IMR-90 (cell line): ENCODE results near the gene VWA8. TPM values are rescaled to one million over a fixed set of nuclear protein-coding genes. Genes with fewer than 3 reads are reported as not detected.

Experiments
- ATAC-seq: fragments of 200-7000 bp; cut with Tn5 transposase; 2 replicates; pipeline ENCODE4 v1.9.1; 2020; ENCODE audit warnings: low read depth, mild to moderate bottlenecking, moderate library complexity
- BruUV-seq: library from RNA; stranded (reverse); fragments of 400-500 nt; replicated peaks from 2 replicates; lab custom pipeline; 2021; lab: Mats Ljungman, UMichigan
- CTCF ChIA-PET: fragments of 300-600 bp; formaldehyde crosslinking; extraction: SDS; loops from one replicate; lab custom pipeline; 2021; ENCODE audit warnings: antibody characterized with exemption; lab: Yijun Ruan, JAX
- POLR2A ChIA-PET: fragments of 300-600 bp; sonication (Branson Sonifier 250); formaldehyde crosslinking; loops from one replicate; lab custom pipeline; 2022; ENCODE audit warnings: antibody characterized with exemption; ENCODE audit not compliant: unreplicated experiment; lab: Charles Lee
- DNase-seq: peaks from one replicate; pipeline ENCODE4 v3.0.0; 2013
- H2AFZ ChIP-seq: replicated peaks from 2 replicates; pipeline ENCODE3; 2013; ENCODE audit warnings: low read length, mild to moderate bottlenecking; ENCODE audit not compliant: poor library complexity
- H2AK5ac ChIP-seq: 2 replicates; pipeline ENCODE4 v1.6.1; 2013; ENCODE audit warnings: low read depth, low read length, inconsistent platforms
- H2AK9ac ChIP-seq: replicated peaks from 2 replicates; pipeline ENCODE3; 2013; ENCODE audit warnings: mild to moderate bottlenecking, low read depth, low read length, moderate library complexity; ENCODE audit not compliant: poor library complexity
- H2BK120ac ChIP-seq: 2 replicates; pipeline ENCODE4 v1.6.1; 2013; ENCODE audit warnings: low read depth, low read length, inconsistent platforms
- H2BK15ac ChIP-seq: 3 replicates; pipeline ENCODE4 v1.6.1; 2013; ENCODE audit warnings: low read depth, low read length, inconsistent platforms
- H2BK20ac ChIP-seq: 2 replicates; pipeline ENCODE4 v1.6.1; 2013; ENCODE audit warnings: low read depth, mild to moderate bottlenecking, inconsistent platforms, low read length, moderate library complexity
- H2BK5ac ChIP-seq: 2 replicates; pipeline ENCODE4 v1.6.1; 2013; ENCODE audit warnings: mild to moderate bottlenecking, low read depth, low read length, inconsistent platforms; ENCODE audit not compliant: poor library complexity, severe bottlenecking
- H3K14ac ChIP-seq: replicated peaks from 2 replicates; pipeline ENCODE4 v1.6.1; 2013; ENCODE audit warnings: low read depth, low read length, inconsistent platforms
- H3K18ac ChIP-seq: 2 replicates; pipeline ENCODE4 v1.6.1; 2013; ENCODE audit warnings: low read depth, low read length, control low read depth
- H3K23ac ChIP-seq: 2 replicates; pipeline ENCODE4 v1.6.1; 2013; ENCODE audit warnings: low read depth, low read length, inconsistent platforms
- H3K27ac ChIP-seq: 2 replicates; pipeline ENCODE4 v1.5.1; 2013; ENCODE audit warnings: mild to moderate bottlenecking, control low read depth, low read length; ENCODE audit not compliant: insufficient read depth
- H3K27me3 ChIP-seq: 2 replicates; pipeline ENCODE4 v1.6.1; 2013; ENCODE audit warnings: low read length; ENCODE audit not compliant: control insufficient read depth, insufficient read depth
- H3K36me3 ChIP-seq: 2 replicates; pipeline ENCODE4 v1.6.1; 2013; ENCODE audit warnings: low read length, mixed read lengths; ENCODE audit not compliant: control insufficient read depth, insufficient read depth
- H3K4ac ChIP-seq: 2 replicates; pipeline ENCODE4 v1.6.1; 2013; ENCODE audit warnings: low read depth, low read length, inconsistent platforms
- H3K4me1 ChIP-seq: 2 replicates; pipeline ENCODE4 v1.6.1; 2013; ENCODE audit warnings: low read length, mixed read lengths; ENCODE audit not compliant: control insufficient read depth, insufficient read depth
- H3K4me2 ChIP-seq: 2 replicates; pipeline ENCODE4 v1.6.1; 2013; ENCODE audit warnings: low read depth, mild to moderate bottlenecking, control low read depth, low read length, moderate library complexity
- H3K4me3 ChIP-seq: 2 replicates; pipeline ENCODE4 v1.5.1; 2013; ENCODE audit warnings: low read depth, mild to moderate bottlenecking, control low read depth, low read length, moderate library complexity; ENCODE audit not compliant: insufficient read depth
- H3K56ac ChIP-seq: 2 replicates; pipeline ENCODE4 v1.6.1; 2013; ENCODE audit warnings: low read length, inconsistent platforms; ENCODE audit not compliant: insufficient read depth; ENCODE audit errors: extremely low read depth
- H3K79me1 ChIP-seq, 2 experiments: 2 replicates each; pipeline ENCODE4 v1.6.1; 2013; ENCODE audit warnings: low read length in 2 of 2, inconsistent platforms in 1 of 2, low read depth in 1 of 2
- H3K9ac ChIP-seq: 2 replicates; pipeline ENCODE4 v1.6.1; 2013; ENCODE audit warnings: low read depth, low read length, control low read depth
- H3K9me1 ChIP-seq: 2 replicates; pipeline ENCODE4 v1.6.1; 2013; ENCODE audit warnings: low read length, inconsistent platforms; ENCODE audit not compliant: insufficient read depth
- H3K9me3 ChIP-seq: 2 replicates; pipeline ENCODE4 v1.6.1; 2013; ENCODE audit warnings: low read length; ENCODE audit not compliant: control insufficient read depth, insufficient read depth
- H4K20me1 ChIP-seq: 2 replicates; pipeline ENCODE4 v1.6.1; 2013; ENCODE audit warnings: low read length, inconsistent platforms; ENCODE audit not compliant: insufficient read depth
- H4K5ac ChIP-seq: 2 replicates; pipeline ENCODE4 v1.6.1; 2013; ENCODE audit warnings: mild to moderate bottlenecking, low read depth, low read length, control low read depth
- H4K8ac ChIP-seq, 2 experiments: 2 replicates each; pipeline ENCODE4 v1.6.1; 2013; ENCODE audit warnings: low read depth in 2 of 2, low read length in 2 of 2, control low read depth in 1 of 2, inconsistent platforms in 1 of 2
- H4K91ac ChIP-seq: 2 replicates; pipeline ENCODE4 v1.6.1; 2013; ENCODE audit warnings: low read depth, low read length, inconsistent platforms; ENCODE audit not compliant: insufficient read depth
- CTCF ChIP-seq: conservative IDR thresholded peaks from 2 replicates; pipeline ENCODE4 v1.5.1; 2012; ENCODE audit warnings: mild to moderate bottlenecking, low read depth, low read length, improper control_type of control experiment
- MAFK ChIP-seq: IDR thresholded peaks from 2 replicates; pipeline ENCODE4 v1.6.1; 2012; ENCODE audit warnings: low read depth, low read length, improper control_type of control experiment
- RAD21 ChIP-seq: IDR thresholded peaks from 2 replicates; pipeline ENCODE4 v1.6.1; 2012; ENCODE audit warnings: low read length, improper control_type of control experiment
- SMC3 ChIP-seq: fragments of 150-350 bp; IDR thresholded peaks from 2 replicates; pipeline ENCODE4 v1.6.1; 2016; ENCODE audit warnings: low read depth, mild to moderate bottlenecking, antibody characterized with exemption, low read length, moderate library complexity
- WGBS, 2 experiments: methylation state at CpG; one replicate each; pipeline versions ENCODE4 v1.1.5 to v1.1.7; 2013; ENCODE audit warnings: missing lambda C conversion rate in 2 of 2; ENCODE audit not compliant: insufficient read length in 1 of 2; ENCODE audit errors: extremely low coverage in 2 of 2; 5-methylcytosine and 5-hydroxymethylcytosine counted together
- dilution Hi-C: fragments of 300-500 bp; cut with HindIII; formaldehyde crosslinking; loops from one replicate; pipeline ENCODE4 v1.14.3; 2018; ENCODE audit warnings: low sequenced_read_pairs; ENCODE audit not compliant: unreplicated experiment
- in situ Hi-C: fragments of 300-500 bp; cut with MboI; formaldehyde crosslinking; loops from 3 replicates; pipeline ENCODE4 v1.14.3; 2019; ENCODE audit warnings: low sequenced_read_pairs, inconsistent platforms, mixed read lengths
- intact Hi-C: fragments of 100-400 bp; cut with micrococcal nuclease; formaldehyde crosslinking; loops from 2 replicates; pipeline ENCODE4 v1.10.0; 2022
- polyA plus RNA-seq, 3 experiments: library from polyadenylated mRNA; depleted of rRNA; stranded (reverse); fragments of >200 nt; gene quantifications; 2 replicates each; pipeline ENCODE4 v1.2.3, GENCODE V29; 2012; ENCODE audit warnings: low replicate concordance in 1 of 3
- total RNA-seq: library from RNA; depleted of rRNA; stranded (reverse); fragments of >200 nt; gene quantifications from 2 replicates; pipeline ENCODE4 v1.2.3, GENCODE V29; 2012
- TF ChIP-seq, protein P1 (sequence below): fragments of 150-350 bp; IDR thresholded peaks from 2 replicates; pipeline ENCODE4 v1.6.1; 2016; ENCODE audit warnings: low read depth, mild to moderate bottlenecking, low read length, moderate library complexity, borderline replicate concordance

Gene VWA8
- total and polyA plus RNA-seq, 2 of the 4 experiments (the other 2 are of a cell fraction), result 5.9 to 18.3 TPM

DNA sequence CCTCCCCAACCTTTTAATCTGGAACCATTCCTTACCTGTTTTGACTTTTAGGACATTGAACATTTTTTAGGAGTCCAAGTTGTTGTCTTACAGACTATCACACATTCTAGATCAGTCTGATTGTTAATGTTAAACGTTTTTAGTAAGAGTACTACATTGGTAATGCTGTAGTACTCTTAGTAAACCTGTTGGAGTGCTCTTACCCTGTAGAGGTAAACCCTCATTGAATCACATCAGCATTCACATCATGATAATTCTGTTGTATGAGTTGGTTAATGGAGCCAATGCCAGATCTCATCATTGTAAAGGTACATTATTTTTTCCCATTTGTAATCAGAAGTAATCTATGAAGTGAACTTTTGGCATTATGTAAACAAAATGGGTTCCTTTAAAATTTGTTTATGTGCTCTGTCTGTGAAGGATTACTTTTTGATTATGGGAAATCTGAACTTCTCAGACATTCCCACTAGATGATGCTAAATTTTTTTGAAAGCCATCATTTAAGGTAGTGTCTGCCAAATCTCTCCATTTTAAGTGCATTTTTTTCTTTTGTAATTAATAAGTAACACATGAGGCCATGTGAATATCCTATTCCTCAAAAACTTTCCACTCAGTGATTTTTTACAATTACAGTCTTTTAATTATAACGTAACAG, 55.2 kb downstream of the VWA8 start:
- Histone ChIP-seq H3K27ac (no peak overlapping the region), H3K56ac (no peak overlapping the region), H2AK9ac (no peak overlapping the region), H2AK5ac (no peak overlapping the region), H3K9me1 (peaks cover 3% of the 10 kb centered on the region; the same call in 1 of the 2 replicates), H3K27me3 (no peaks in the 10 kb centered on the region), H3K4ac (no peak overlapping the region), H3K4me1 (no peaks in the 10 kb centered on the region), H2BK15ac (no peak overlapping the region), H3K4me2 (no peak overlapping the region), H3K23ac (no peak overlapping the region), H4K91ac (no peak overlapping the region), H2BK20ac (no peak overlapping the region), H3K18ac (no peak overlapping the region), H3K9me3 (no peaks in the 10 kb centered on the region), H4K5ac (no peak overlapping the region), H3K9ac (no peak overlapping the region), H3K36me3 (peaks cover 2% of the 10 kb centered on the region), H4K8ac (no peak overlapping the region), H3K4me3 (no peak overlapping the region), H2BK120ac (no peak overlapping the region), H3K79me1 (peaks cover 0 to 3% of the 10 kb centered on the region in 2 experiments; a peak in 1 of 4 replicates), H2AFZ (no peak overlapping the region), H4K20me1 (no peaks in the 10 kb centered on the region), H3K14ac (no peak overlapping the region), H2BK5ac (no peak overlapping the region)
- intact Hi-C loops (loop anchor here (5.0 kb wide), 1 partner anchor 202 kb away; no protein-coding TSS in a partner anchor), in situ Hi-C loops (loop anchor here (10.0 kb wide), 1 partner anchor 199 kb away; no protein-coding TSS in a partner anchor), dilution Hi-C loops (no loop called here)
- ChIA-PET POLR2A (no interaction called here), CTCF (no interaction called here)
- WGBS, 2 experiments, result no CpG with 5 or more reads among the region's 2 CpGs
- peak; percentile 67 for ATAC-seq
- BruUV-seq, result no TSS peak
- peak; percentile 48 for DNase-seq
- TF ChIP-seq MAFK (no peak), SMC3 (peak; percentile 44), RAD21 (peak; percentile 77), CTCF (peak; percentile 51)
- TF ChIP-seq, protein P1, sequence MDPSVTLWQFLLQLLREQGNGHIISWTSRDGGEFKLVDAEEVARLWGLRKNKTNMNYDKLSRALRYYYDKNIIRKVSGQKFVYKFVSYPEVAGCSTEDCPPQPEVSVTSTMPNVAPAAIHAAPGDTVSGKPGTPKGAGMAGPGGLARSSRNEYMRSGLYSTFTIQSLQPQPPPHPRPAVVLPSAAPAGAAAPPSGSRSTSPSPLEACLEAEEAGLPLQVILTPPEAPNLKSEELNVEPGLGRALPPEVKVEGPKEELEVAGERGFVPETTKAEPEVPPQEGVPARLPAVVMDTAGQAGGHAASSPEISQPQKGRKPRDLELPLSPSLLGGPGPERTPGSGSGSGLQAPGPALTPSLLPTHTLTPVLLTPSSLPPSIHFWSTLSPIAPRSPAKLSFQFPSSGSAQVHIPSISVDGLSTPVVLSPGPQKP, result no peak
